DMS 273 (cell line): ENCODE measurements around the gene PCDHGB2.
"Not testable (repeated sequence)": the region's sequence is repeated elsewhere in the genome, so short reads cannot be mapped to it uniquely, and the experiment has no call there.

ENCODE experiments used
- DNase-seq: peaks from one replicate; lab custom pipeline; 2025; ENCODE audit not compliant: unreplicated experiment; lab: John Stamatoyannopoulos, UW

PCDHGB2 gene

DNA sequence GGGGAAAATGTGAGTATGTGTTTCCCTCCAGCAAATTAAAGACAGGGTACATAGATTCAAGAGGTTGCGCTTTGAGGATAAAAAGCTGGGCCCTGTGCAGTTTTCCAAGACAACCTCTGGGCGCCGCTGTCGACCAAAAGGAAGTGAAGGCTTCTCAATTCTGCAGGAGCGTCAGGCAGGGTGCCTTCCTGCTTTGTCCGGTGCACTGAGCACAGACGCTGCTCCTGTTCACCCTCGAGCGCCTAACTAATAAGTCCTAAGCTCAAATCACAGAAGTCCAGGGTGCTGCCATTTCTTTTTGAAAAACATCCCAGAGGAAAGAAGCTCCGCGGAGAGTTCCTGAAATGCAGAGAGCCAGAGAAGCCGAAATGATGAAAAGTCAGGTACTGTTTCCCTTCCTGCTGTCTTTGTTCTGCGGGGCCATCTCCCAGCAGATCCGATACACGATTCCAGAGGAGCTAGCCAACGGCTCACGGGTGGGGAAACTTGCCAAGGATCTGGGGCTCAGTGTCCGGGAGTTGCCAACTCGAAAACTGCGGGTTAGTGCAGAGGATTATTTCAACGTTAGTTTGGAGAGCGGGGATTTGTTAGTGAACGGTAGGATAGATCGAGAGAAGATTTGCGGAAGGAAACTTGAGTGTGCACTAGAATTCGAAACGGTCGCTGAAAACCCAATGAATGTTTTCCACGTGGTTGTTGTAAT, 9.7 kb upstream of the PCDHGB2 start, which contains the start of gene PCDHGB1:
Gene PCDHGB1, plus strand, starts transcription at position 183 of the 703 bp plus-strand sequence. Its CDS starts 162 bp downstream, at position 345.
- DNase-seq, result peak; percentile 88

DNA sequence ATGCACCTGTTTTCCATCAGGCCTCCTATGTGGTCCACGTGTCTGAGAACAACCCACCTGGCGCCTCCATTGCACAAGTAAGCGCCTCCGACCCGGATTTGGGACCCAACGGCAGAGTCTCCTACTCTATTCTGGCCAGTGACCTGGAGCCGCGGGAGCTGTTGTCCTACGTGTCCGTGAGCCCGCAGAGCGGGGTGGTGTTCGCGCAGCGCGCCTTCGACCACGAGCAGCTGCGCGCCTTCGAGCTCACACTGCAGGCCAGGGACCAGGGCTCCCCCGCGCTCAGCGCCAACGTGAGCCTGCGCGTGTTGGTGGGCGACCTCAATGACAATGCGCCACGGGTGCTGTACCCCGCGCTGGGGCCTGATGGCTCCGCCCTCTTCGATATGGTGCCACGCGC, 8.2 kb upstream of the PCDHGB2 start:
- DNase-seq, result no peak

DNA sequence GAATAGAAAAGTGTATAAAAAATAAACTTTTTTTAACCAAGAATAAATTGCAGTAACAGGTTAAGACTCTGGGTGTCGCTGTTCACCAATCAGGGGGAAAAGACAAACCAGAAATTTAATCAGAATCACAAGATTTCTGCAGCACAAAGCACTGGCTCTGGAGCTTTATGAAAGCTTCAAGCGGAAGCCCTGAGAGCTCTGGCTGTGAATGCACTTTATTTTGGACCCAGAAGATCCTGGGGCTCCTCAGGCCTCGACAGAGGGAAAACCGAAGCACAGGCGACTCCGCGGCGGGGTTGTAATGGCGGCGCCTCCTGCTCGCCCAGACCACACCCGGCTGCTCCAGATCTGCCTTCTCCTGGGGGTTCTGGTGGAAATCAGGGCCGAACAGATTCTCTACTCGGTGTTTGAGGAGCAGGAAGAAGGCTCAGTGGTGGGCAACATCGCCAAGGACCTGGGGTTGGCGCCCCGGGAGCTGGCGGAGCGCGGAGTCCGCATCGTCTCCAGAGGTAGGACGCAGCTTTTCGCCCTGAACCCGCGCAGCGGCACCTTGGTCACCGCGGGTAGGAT, 4.8 kb upstream of the PCDHGB2 start, which contains the start of gene PCDHGA4:
Gene PCDHGA4, plus strand, starts transcription at position 122 of the 570 bp plus-strand sequence. Its CDS starts 87 bp downstream, at position 209.
- DNase-seq, result peak; percentile 13

DNA sequence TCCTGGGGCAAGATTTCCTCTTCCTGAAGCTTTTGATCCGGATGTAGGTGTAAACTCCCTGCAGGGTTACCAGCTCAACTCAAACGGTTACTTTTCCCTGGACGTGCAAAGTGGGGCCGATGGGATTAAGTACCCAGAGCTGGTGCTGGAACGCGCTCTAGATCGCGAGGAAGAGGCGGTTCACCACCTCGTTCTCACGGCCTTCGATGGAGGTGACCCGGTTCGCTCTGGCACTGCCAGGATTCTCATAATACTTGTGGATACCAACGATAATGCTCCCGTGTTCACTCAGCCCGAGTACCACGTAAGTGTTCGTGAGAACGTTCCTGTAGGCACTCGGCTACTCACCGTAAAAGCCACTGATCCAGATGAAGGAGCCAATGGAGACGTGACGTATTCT, 4.2 kb upstream of the PCDHGB2 start:
- DNase-seq, result no peak

DNA sequence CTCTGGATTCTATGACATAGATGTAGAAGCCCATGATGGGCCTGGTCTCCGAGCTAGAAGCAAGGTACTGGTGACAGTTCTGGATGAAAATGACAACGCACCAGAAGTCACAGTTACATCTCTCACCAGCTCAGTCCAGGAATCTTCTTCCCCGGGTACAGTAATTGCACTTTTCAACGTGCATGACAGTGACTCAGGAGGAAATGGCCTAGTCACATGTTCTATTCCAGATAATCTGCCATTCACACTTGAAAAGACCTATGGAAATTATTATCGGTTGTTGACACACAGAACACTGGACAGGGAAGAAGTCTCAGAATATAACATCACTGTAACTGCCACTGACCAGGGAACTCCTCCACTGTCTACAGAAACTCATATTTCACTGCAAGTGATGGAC, 3.7 kb upstream of the PCDHGB2 start:
- DNase-seq, result no peak

DNA sequence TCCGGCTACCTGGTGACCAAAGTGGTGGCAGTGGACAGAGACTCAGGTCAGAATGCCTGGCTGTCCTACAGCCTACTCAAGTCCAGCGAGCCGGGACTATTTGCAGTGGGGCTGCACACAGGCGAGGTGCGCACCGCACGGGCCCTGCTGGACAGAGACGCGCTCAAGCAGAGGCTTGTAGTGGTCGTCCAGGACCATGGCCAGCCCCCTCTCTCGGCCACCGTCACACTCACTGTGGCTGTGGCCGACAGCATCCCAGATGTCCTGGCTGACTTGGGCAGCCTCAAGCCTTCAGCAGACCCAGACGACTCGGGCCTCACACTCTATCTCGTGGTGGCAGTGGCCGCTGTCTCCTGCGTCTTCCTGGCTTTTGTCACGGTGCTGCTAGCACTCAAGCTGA, 2.8 kb upstream of the PCDHGB2 start:
- DNase-seq, result no peak

DNA sequence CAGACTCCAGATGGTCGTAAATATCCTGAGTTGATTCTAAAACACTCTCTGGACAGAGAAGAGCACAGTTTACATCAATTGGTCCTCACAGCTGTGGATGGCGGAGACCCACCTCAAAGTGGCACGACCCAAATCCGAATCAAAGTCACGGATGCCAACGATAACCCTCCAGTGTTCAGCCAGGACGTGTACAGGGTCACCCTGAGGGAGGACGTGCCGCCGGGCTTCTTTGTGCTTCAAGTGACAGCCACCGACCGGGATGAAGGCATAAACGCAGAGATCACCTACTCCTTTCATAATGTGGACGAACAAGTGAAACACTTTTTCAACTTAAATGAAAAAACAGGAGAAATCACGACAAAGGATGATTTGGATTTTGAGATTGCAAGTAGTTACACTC, 891 bp downstream of the PCDHGB2 start:
- DNase-seq, result no peak

DNA sequence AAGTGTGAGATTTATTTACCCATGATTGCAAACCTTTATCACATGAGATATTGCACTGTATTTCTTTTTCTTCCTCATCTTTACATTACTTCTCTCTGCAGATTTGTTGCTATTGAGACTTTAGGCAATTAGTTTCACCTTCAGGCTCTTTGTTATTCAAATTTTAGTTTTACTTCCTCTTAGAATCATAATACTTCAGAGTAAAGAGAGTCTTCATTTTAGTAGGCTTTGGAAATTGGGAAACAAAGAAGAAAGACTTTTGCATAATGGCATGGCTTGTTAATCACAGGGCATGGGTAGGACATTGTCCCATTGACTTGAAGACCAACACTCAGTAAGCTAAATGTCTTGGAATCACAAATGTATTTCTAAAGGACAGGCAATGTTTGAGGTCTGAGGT, 2.9 kb downstream of the PCDHGB2 start:
- DNase-seq, result no peak

DNA sequence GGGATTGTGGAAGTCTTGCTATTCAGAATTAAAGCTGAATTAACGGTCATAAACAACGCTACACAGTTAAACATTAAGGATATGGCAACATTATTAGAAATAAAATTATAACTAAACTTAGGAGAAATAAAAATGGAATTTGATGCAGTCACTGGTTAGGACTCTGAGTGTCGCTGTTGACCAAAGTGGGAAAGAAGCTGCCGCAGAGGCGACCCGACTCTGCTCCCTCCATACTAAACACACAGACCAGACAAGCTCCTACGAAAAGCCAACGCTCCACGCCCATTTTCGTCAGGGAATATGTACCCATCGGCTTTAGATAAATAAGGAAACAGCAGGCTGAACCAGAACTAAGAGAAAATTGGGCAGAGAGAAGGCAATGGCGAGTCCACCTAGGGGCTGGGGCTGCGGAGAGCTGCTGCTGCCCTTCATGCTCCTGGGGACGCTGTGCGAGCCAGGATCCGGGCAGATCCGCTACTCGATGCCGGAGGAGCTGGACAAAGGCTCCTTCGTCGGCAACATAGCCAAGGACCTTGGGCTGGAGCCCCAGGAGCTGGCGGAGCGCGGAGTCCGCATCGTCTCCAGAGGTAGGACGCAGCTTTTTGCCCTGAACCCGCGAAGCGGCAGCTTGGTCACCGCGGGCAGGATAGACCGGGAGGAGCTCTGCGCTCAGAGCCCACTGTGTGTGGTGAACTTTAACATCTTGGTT, 4.3 kb downstream of the PCDHGB2 start, which contains the start of gene PCDHGA5:
Gene PCDHGA5, plus strand, starts transcription at position 211 of the 709 bp plus-strand sequence. Its CDS starts 169 bp downstream, at position 380.
- DNase-seq, result no peak

DNA sequence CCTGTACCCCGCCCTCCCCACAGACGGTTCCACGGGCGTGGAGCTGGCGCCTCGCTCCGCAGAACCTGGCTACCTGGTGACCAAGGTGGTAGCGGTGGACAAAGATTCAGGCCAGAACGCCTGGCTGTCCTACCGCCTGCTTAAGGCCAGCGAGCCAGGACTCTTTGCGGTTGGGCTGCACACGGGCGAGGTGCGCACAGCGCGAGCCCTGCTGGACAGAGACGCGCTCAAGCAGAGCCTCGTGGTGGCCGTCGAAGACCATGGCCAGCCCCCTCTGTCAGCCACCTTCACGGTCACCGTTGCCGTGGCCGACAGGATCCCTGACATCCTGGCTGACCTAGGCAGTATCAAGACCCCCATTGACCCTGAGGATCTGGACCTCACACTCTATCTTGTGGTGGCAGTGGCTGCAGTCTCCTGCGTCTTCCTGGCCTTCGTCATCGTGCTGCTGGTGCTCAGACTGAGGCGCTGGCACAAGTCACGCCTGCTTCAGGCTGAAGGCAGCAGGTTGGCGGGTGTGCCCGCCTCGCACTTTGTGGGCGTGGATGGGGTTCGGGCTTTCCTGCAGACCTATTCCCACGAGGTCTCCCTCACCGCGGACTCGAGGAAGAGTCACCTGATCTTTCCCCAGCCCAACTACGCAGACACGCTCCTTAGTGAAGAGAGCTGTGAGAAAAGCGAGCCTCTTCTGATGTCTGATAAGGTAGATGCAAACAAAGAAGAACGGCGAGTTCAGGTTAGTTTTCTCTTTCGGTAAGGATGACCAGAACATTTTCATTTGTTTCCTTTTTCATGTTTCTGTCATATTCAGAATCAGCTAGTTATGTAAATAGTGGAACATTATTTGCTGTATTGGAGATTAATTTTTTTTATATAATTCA, 6.5 kb downstream of the PCDHGB2 start:
- DNase-seq, result no peak

DNA sequence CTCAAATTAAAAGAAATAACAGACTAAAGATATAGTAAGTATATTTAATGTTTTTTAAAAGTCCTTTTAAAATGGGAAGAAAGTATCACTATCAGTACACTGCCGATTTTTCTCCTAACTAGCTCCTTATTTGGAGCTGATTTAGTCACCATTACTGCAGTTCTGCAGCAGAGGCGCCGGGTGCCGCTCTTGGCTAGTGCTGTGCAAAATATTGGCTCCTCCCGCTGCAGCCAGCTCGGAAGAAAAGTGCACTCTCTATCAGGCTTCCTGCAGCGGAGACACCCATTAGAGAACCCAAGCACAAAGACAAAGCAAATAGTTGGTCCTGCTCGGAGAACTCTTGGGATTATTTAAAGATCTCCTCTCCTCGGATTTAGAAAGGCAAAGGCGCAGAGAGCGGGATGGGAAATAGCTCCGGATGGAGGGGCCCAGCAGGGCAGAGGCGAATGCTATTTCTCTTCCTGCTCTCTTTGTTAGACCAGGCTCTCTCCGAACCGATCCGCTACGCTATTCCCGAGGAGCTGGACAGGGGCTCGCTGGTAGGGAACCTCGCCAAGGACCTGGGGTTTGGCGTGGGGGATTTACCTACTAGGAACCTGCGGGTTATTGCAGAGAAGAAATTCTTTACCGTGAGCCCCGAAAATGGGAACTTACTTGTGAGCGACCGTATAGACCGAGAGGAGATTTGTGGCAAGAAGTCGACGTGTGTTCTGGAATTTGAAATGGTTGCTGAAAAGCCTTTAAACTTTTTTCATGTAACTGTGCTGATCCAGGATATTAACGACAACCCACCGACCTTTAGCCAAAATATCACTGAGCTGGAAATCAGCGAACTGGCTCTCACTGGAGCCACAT, 10.4 kb downstream of the PCDHGB2 start, which contains the start of gene PCDHGB3:
Gene PCDHGB3, plus strand, starts transcription at position 249 of the 855 bp plus-strand sequence. Its CDS starts 153 bp downstream, at position 402.
- DNase-seq, result no peak

DNA sequence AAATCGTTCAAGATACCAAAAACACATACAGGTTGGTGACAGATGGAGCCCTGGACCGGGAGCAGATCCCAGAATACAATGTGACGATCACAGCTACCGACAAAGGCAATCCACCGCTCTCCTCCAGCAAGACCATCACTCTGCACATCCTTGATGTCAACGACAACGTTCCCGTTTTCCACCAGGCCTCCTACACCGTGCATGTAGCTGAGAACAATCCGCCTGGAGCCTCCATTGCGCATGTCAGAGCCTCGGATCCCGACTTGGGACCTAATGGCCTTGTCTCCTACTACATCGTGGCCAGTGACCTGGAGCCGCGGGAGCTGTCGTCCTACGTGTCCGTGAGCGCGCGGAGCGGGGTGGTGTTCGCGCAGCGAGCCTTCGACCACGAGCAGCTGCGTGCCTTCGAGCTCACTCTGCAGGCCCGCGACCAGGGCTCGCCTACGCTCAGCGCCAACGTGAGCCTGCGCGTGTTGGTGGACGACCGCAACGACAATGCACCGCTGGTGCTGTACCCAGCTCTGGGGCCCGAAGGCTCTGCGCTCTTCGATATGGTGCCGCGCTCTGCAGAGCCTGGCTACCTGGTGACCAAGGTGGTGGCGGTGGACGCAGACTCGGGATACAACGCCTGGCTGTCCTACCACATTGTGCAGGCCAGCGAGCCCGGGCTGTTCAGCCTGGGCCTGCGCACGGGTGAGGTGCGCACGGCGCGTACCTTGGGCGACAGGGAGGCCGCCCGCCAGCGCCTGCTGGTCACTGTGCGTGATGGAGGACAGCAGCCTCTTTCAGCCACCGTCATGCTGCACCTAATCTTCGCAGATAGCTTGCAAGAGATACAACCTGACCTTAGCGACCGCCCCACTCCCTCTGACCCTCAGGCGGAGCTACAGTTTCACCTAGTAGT, 12.0 kb downstream of the PCDHGB2 start:
- no peak for DNase-seq

DNA sequence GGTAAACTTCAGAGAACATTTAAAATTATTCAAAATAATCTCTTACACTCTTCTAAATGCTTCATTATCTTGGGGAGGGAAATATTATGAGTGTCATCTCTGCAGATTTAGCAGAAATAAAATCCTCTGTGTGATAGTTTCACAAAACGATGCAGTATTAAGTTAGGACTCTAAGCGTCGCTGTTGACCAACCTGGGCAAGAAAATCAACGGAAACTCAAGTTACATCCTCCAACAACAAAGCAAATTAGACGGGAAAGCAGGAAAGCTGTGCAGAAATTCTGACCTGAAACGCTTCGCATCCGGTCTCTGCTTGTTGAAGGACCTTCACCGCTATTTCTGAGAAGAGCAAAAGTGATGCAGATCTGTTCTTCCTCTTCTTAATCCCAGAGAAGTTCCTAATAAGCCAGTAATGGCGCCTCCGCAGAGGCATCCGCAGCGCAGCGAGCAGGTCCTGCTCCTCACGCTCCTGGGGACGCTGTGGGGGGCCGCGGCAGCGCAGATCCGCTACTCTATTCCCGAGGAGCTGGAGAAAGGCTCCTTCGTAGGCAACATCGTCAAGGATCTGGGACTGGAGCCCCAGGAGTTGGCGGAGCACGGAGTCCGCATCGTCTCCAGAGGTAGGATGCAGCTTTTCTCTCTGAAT, 14.0 kb downstream of the PCDHGB2 start, which contains the start of gene PCDHGA6:
Gene PCDHGA6, plus strand, starts transcription at position 219 of the 645 bp plus-strand sequence. Its CDS starts 193 bp downstream, at position 412.
- no peak for DNase-seq

DNA sequence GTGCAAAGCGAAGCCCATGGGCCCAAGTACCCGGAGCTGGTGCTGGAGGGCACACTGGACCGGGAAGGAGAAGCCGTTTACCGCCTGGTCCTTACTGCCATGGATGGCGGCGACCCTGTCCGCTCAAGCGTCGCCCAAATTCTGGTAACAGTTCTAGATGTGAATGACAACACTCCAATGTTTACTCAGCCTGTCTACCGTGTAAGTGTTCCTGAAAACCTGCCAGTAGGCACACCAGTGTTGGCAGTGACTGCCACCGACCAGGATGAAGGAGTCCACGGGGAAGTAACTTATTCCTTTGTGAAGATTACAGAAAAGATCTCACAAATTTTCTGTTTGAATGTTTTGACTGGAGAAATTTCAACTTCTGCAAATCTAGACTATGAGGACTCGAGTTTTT, 14.8 kb downstream of the PCDHGB2 start:
- DNase-seq, result no peak

DNA sequence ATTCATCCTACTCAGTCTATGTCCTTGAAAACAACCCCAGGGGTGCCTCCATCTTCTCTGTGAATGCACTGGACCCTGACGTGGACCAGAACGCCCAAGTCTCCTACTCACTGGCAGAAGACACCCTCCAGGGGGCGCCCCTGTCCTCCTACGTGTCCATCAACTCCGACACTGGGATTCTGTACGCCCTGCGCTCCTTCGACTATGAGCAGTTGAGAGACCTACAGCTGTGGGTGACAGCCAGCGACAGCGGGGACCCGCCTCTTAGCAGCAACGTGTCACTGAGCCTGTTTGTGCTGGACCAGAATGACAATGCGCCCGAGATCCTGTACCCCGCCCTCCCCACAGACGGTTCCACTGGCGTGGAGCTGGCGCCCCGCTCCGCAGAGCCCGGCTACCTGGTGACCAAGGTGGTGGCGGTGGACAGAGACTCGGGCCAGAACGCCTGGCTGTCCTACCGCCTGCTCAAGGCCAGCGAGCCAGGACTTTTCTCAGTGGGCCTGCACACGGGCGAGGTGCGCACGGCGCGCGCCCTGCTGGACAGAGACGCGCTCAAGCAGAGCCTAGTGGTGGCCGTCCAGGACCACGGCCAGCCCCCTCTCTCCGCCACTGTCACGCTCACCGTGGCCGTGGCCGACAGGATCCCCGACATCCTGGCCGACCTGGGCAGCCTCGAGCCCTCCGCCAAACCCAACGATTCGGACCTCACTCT, 15.8 kb downstream of the PCDHGB2 start:
- DNase-seq, result not testable (repeated sequence)

DNA sequence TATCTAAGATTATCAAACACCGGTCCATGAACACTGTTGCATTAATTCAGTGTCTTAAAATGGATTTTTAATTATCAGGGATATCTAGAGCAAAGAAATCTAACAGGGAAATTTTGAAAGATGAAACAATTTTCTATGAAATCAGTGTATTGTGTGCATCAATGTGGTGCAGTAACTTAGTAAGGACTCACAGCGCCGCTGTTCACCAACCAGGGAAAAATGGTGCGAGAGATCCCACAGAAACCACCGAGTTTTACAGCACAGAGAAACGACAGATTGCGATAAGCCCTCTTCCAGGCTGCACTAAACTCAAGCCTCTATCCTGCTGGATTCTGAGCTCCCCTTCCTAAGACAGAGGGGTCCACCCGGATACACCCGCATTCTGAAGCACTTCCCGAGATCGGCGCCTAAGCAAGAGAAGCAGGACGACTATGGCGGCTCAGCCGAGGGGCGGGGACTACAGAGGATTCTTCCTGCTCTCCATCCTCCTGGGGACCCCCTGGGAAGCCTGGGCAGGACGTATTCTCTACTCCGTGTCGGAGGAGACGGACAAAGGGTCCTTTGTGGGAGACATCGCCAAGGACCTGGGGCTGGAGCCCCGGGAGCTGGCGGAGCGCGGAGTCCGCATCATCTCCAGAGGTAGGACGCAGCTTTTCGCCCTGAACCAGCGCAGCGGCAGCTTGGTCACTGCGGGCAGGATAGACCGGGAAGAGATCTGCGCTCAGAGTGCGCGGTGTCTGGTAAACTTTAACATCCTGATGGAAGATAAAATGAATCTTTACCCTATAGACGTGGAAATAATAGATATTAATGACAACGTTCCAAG, 22.9 kb downstream of the PCDHGB2 start, which contains the start of gene PCDHGA7:
Gene PCDHGA7, plus strand, starts transcription at position 274 of the 826 bp plus-strand sequence. Its CDS starts 158 bp downstream, at position 432.
- no peak for DNase-seq
